Motor neuron (in vitro differentiated cells): ENCODE measurements around the gene LAX1. TPM values are rescaled to one million over a fixed set of nuclear protein-coding genes. Genes with fewer than 3 reads are reported as not detected.
"Not testable (repeated sequence)": the region's sequence is repeated elsewhere in the genome, so short reads cannot be mapped to it uniquely, and the experiment has no call there.

Source experiments
- ATAC-seq, 8 experiments: fragments of 200-7000 bp; cut with Tn5 transposase; replicated peaks in 6 of 8; 2 replicates each; pipeline ENCODE4 v1.8.0; 2021; ENCODE audit warnings: mild to moderate bottlenecking in 8 of 8, moderate library complexity in 8 of 8
- H3K27ac ChIP-seq, 2 donors: fragments of 250-450 bp; sonication (Bioruptor Pico); 2 replicates each; pipeline ENCODE4 v1.9.0; 2021; ENCODE audit warnings: antibody characterized with exemption in 2 of 2, mild to moderate bottlenecking in 2 of 2, moderate library complexity in 1 of 2
- H3K4me1 ChIP-seq, 2 donors: fragments of 250-450 bp; sonication (Bioruptor Pico); replicated peaks in 1 of 2; 2 replicates each; pipeline ENCODE4 v1.6.1; 2021; ENCODE audit warnings: antibody characterized with exemption in 2 of 2, mild to moderate bottlenecking in 2 of 2, moderate library complexity in 1 of 2
- H3K4me3 ChIP-seq, 5 donors: fragments of 250-450 bp; sonication (Bioruptor Pico); 2 replicates each; pipeline ENCODE4 v1.9.0; 2021; ENCODE audit warnings: antibody characterized with exemption in 5 of 5, mild to moderate bottlenecking in 5 of 5, moderate library complexity in 4 of 5
- WGBS, 10 experiments: fragments of 450-650 bp; shearing (Covaris generic); methylation state at CpG; one replicate each; pipeline ENCODE4 v1.0.0; 2022; 5-methylcytosine and 5-hydroxymethylcytosine counted together
- in situ Hi-C, 9 experiments: fragments of 400-800 bp; cut with MboI; loops; one replicate each; pipeline ENCODE4 v1.15.0; 2021; ENCODE audit warnings: low sequenced_read_pairs in 9 of 9, low pct_unique_long_range_greater_than_20kb in 2 of 9; ENCODE audit not compliant: unreplicated experiment in 9 of 9
- total RNA-seq, 8 experiments: library from RNA; unstranded; fragments of 300-600 nt; gene quantifications; 2 replicates each; pipeline versions ENCODE4 v1.2.3 to v1.2.4, GENCODE V29; 2022

The LAX1 gene
- total RNA-seq, 8 experiments from 2014 or later, result 0.05 to 0.56 (median 0.14) TPM; not detected in 1

DNA sequence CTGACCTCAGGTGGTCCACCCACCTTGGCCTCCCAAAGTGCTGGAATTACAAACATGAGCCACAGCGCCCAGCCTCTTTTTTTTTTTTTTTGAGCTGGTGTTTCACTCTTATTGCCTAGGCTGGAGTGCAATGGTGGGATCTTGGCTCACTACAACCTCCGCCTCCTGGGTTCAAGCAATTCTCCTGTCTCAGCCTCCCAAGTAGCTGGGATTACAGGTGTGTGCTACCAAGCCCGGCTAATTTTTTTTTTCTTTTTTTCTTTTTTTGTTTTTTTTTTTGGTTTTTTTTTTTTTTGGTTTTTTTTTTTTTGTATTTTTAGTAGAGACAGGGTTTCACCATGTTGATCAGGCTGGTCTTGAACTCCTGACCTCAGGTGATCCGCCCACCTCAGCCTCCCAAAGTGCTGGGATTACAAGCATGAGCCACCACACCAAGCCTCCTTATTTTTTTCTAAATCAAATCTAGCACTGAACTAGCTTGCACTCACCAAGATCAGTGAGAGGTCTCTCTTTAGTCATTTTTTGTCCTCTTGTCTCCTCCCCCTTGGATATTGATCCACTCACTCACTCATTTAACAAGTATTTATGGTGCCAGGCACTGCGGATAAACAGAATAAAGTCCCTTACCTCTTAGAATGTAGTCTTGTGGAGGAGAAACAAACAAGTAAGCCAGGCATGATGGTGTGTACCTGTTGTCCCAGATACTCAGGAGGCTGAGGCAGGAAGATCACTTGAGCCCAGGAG, 13.2 kb upstream of the LAX1 start:
- H3K27ac ChIP-seq, ATAC-seq, in situ Hi-C loops, H3K4me1 ChIP-seq, H3K4me3 ChIP-seq: not testable (repeated sequence)
- 84 to 100% (median 90%) methylated on average over 1 to 5 of the region's 5 CpGs; no CpG with 5 or more reads in 1 of the 10 experiments for WGBS, 10 experiments

DNA sequence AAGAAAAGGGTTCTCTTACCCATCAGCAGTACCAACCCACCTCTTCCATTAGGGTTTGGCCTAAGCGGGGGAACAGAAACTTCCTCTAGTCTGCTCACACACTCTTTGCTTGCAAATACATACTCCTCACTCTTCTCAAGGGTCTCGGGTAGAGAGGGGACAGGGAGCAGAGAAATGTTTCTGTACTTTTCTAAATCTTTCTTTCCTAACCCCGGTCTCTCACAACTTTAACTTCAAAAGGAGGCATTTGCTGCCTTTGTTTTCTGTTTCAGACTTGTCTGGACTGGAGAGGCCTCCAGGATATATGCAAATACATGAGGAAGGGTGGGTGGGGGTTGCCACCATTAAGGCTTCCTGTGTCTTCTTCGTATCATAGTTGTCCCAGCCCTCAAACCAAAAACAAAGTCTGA, 10.5 kb upstream of the LAX1 start:
- Histone ChIP-seq H3K27ac (no peak overlapping the region), H3K4me3 (no peak overlapping the region), H3K4me1 (no peaks in the 10 kb centered on the region)
- 54 to 100% (median 65%) methylated on average over 1 to 4 of the region's 4 CpGs for WGBS, 10 experiments
- in situ Hi-C loops, result no loop called here
- ATAC-seq, result peak in 3 of 8 experiments; percentile 17 to 37 (median 23)

DNA sequence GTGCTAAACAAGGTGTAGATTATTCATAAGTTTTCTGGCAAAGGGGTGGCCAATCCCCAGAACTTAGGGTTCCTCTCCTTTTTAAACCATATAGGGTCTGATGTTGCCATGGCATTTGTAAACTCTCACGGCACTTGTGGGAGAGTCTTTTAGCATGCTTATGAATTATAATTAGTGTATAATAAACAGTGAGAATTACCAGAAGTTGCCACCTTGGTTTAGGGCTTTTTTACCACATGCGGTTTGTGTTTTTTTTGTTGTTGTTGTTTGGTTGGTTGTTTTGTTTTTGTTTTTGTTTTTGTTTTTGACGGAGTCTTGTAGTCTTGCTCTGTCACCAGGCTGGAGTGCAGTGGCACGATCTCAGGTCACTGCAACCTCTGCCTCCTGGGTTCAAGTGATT, 8.9 kb upstream of the LAX1 start:
- WGBS, 10 experiments, result 78 to 92% (median 86%) methylated on average over 1 to 4 of the region's 4 CpGs; no CpG with 5 or more reads in 3 of the 10 experiments
- in situ Hi-C loops, result no loop called here

DNA sequence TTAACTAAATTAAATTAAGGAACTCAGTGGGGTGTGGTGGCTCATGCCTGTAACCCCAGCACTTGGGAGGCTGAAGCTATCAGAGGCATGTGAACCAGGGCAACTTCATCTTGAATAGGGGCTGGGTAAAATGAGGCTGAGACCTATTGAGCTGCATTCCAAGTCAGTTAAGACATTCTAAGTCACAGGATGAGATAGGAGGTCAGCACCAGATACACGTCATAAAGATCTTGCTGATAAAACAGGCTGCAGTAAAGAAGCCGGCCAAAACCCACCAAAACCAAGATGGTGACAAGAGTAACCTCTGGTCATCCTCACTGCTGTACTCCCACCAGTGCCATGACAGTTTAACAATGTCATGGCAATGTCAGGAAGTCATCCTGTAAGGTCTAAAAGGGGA, 6.2 kb upstream of the LAX1 start:
- H3K27ac ChIP-seq, in situ Hi-C loops, ATAC-seq, H3K4me1 ChIP-seq, H3K4me3 ChIP-seq: not testable (repeated sequence)
- 63 to 100% (median 90%) methylated on average over 1 to 2 of the region's 2 CpGs; no CpG with 5 or more reads in 3 of the 10 experiments for WGBS, 10 experiments

More for the DNA sequence above, 8.9 kb upstream of the LAX1 start:
- no peak for ATAC-seq
- Histone ChIP-seq H3K4me1 (no peaks in the 10 kb centered on the region), H3K27ac (no peak overlapping the region), H3K4me3 (no peak overlapping the region)

DNA sequence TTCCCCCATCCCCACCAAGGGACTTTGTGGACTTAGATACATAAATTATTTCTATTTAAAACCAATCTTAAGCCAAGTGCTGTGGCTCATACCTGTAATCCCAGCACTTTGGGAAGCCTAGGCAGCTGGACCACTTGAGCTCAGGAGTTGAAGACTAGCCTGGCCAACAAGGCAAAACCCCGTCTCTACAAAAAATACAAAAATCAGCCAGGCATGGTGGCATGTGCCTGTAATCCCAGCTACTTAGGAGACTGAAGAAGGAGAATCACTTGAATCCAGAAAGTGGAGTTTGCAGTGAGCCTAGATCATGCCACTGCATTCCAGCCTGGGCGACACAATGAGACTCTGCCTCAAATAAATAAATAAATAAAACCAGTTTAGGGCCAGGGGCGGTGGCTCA, 4.5 kb upstream of the LAX1 start:
- in situ Hi-C loops, result no loop called here
- ATAC-seq, result no peak
- no peak overlapping the region for H3K27ac ChIP-seq
- 67 to 100% (median 93%) methylated on average over 1 to 3 of the region's 3 CpGs; no CpG with 5 or more reads in 2 of the 10 experiments for WGBS, 10 experiments
- no peak overlapping the region for H3K4me3 ChIP-seq
- H3K4me1 ChIP-seq, result no peaks in the 10 kb centered on the region

DNA sequence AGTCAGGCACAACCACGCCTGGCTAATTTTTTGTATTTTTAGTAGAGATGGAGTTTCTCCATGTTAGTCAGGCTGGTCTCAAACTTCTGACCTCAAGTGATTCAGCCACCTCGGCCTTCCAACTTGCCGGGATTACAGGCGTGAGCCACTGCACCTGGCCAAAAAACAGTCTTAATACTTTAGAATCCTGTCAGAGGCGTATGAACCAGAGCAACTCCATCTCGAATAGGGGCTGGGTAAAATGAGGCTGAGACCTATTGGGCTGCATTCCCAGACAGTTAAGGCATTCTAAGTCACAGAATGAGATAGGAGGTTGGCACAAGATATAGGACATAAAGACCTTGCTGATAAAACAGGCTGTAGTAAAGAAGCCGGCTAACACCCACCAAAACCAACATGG, 3.0 kb upstream of the LAX1 start:
- 70 to 95% (median 86%) methylated on average over 3 to 7 of the region's 7 CpGs; no CpG with 5 or more reads in 2 of the 10 experiments for WGBS, 10 experiments
- H3K4me3 ChIP-seq, H3K27ac ChIP-seq, ATAC-seq, H3K4me1 ChIP-seq, in situ Hi-C loops: not testable (repeated sequence)

DNA sequence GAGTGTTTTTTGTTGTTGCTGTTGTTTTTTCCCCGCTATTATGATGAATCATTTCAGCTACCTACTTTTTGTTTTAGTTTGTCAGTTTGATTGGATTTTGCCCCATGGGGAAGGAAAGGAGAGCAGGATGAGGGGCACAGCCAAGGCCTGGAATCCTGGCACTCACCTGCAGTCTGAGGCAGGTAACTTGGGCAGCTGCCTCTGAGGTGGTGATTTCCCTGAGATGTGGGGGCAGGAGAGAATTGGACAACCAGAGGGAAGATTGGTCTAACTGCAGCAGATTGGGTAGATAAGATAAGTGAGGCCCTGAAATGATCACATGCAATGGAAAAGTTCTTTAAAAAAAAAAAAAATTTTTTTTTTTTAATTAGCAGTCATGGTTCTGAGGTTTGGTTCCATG, 1.5 kb upstream of the LAX1 start:
- Histone ChIP-seq H3K4me1 (no peaks in the 10 kb centered on the region), H3K27ac (no peak overlapping the region), H3K4me3 (no peak overlapping the region)
- no peak for ATAC-seq
- in situ Hi-C loops, result no loop called here
- 67 to 100% (median 86%) methylated on average over 1 of the region's 1 CpG; no CpG with 5 or more reads in 5 of the 10 experiments for WGBS, 10 experiments

DNA sequence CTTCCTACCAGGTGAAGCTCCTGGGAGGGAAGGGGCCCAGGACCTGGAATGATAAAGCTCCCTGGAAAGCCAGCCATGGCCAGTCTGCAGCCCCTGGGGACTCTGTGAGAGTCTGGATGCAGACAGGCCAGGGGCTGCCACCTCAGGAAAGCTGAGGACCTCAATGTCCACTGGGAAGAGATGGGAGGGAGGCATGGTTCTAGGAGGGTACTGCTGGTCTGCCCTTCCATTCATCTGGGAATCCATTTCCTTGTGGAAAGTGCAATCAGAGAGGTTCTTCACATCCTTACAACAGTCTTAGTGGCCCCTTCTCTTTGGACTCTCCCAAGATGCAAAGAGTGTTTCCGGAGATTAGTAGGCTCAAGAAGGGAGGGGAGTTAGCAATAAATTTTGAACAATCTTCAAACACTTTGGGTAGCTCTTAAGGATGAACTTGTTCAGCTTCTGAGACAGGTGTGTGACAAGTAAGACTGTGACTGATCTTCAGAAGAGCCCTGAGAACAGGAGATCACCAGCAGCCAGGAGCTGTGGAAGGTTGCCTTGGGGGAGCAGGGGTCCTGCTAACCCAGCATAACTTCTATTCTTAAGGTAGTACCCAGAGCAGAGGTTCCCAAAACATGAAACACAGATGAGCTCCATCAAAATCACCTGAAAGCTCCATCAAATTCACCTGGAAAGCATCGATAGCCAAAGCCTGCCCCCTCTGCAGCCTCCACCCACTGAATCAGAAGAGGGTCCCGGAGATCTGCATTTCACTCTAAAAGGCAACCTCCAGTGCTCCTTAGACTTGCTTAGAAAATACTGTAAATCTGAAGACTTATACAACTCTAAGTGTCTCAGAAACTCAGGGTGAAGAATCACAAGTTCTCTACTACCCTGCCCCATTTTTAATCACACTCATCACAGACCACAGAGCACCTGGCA, 616 bp upstream of the LAX1 start:
- in situ Hi-C loops, result no loop called here
- Histone ChIP-seq H3K27ac (no peak overlapping the region), H3K4me1 (peaks cover 0 to 5% of the 10 kb centered on the region in 2 donors), H3K4me3 (no peak overlapping the region)
- no peak for ATAC-seq
- 0 to 100% (median 60%) methylated on average over 1 to 3 of the region's 3 CpGs; no CpG with 5 or more reads in 3 of the 10 experiments for WGBS, 10 experiments

DNA sequence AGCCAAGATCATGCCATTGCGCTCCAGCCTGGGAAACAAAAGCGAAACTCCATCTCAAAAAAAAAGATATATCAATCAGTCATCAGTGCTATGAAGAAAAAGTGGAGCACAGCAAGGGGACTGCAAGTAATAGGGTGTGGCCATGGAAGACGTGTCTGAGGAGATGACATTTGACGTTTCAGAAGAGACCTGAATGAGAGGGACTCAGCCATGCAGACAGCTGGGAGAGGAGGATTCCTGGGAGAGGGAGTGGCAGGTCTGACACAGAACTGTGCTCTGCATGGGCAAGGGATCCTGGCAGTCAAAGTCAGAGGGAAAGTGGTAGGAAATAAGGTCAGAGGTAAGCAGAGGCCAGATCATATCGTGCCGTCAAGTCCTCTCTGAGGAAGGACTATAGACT, 3.3 kb downstream of the LAX1 start:
- in situ Hi-C loops, result no loop called here
- WGBS, 10 experiments, result 82 to 100% (median 94%) methylated on average over 2 to 5 of the region's 6 CpGs; no CpG with 5 or more reads in 4 of the 10 experiments
- peak in 1 of 8 experiments; percentile 5 for ATAC-seq

DNA sequence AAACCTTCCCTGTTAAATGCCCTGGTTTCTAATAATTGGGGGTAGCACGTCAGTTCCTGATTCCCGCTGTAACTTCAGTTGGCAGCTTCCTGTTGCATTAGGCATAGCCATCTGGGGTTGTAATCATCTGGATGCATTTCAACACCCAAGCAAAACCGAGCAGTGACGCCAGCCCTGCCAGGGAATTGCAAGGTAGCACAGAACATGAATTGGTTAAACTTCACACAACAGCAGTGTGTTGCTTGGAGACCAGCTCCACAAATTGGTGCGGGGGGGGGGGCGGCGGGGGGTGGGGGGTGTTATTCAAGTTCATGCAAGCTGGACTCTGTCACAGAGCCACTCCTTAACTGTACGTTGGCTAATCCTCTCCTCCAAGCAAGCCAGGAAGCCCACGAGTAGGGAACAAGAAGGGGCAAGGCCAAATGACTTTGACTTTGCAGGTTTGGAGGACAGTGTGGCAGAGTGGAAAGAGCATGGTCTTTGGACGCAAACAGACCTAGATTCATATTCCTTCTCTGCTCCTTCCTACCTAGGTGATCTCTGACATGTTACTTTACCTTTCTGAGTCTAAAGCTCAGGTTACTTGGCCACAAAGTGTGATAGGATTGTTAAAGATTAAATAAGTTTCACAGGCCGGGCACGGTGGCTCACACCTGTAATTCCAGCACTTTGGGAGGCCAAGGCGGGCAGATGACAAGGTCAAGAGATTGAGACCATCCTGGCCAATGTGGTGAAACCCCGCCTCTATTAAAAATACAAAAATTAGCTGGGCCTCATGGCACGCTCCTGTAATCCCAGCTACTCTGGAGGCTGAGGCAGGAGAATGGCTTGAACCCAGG, 4.7 kb downstream of the LAX1 start:
- no peak overlapping the region for H3K27ac ChIP-seq
- WGBS, 10 experiments, result 0 to 66% (median 60%) methylated on average over 3 to 11 of the region's 15 CpGs; no CpG with 5 or more reads in 1 of the 10 experiments
- in situ Hi-C loops, result no loop called here
- no peak overlapping the region for H3K4me3 ChIP-seq
- peak; percentile 84 to 96 (median 91) for ATAC-seq
- peaks cover 0 to 11% of the 10 kb centered on the region in 2 donors for H3K4me1 ChIP-seq

More for the DNA sequence above, 3.3 kb downstream of the LAX1 start:
- Histone ChIP-seq H3K4me3 (no peak overlapping the region), H3K27ac (no peak overlapping the region), H3K4me1 (peaks cover 0 to 11% of the 10 kb centered on the region in 2 donors)

DNA sequence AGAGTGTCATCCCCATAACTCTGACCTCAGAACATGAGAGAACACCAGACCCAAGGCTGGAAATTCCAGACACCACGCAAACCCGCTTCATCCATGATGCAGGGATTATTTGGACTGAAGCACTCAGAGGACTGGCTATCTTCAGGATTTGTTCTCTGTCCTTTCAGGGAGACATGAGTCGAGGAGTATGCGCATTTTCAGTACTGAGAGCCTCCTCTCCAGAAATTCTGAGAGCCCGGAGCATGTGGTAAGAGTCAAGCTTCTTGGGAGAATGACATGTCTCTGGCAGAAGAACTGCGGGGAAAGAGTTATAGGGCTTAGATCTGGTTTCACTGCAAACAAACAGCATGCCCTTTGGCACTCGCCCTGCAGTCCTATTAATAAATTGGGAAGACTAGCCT, 6.9 kb downstream of the LAX1 start:
- H3K4me3 ChIP-seq, result no peak overlapping the region
- peaks cover 0 to 11% of the 10 kb centered on the region in 2 donors for H3K4me1 ChIP-seq
- ATAC-seq, result peak in 6 of 8 experiments; percentile 18 to 59 (median 40)
- in situ Hi-C loops, result no loop called here
- 5 to 83% (median 64%) methylated on average over 1 to 7 of the region's 7 CpGs for WGBS, 10 experiments
- H3K27ac ChIP-seq, result no peak overlapping the region

DNA sequence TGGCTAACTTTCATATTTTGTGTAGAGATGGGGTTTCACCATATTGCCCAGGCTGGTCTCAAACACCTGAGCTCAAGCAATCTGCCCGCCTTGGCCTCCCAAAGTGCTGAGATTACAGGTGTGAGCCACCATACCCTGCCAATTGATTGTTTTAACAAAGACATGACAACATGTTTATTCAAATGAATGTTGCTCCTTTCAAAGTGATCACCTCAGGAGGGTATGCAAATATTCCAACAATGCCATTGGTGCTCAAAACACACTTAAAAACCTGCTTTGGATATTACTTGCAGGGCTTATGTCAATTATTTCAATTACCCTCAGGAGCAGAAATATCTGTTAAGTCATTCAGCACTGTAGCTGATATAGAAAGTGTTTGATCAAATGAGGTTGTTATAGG, 7.9 kb downstream of the LAX1 start:
- in situ Hi-C loops, result no loop called here
- H3K27ac ChIP-seq, result no peak overlapping the region
- ATAC-seq, result no peak
- H3K4me3 ChIP-seq, result no peak overlapping the region
- 89 to 100% (median 100%) methylated on average over 1 of the region's 1 CpG; no CpG with 5 or more reads in 3 of the 10 experiments for WGBS, 10 experiments
- H3K4me1 ChIP-seq, result peaks cover 0 to 11% of the 10 kb centered on the region in 2 donors
